Measurements from ENCODE around the gene CRB3.

GRCh38 chr19:6433165-6433564, 30.9 kb upstream of the CRB3 start:
- TF ChIP-seq MXI1 (IDR thresholded peaks at IDR 0.05; ENCODE audit: borderline replicate concordance, low read depth, low read length) (no peak), RCOR1 (IDR thresholded peaks at IDR 0.05; ENCODE audit: insufficient replicate concordance, low read length) (no peak), CTCF (conservative IDR thresholded peaks at IDR 0.05; ENCODE audit: low read depth, low read length) (no peak)
